Myocyte (in vitro differentiated cells): ENCODE results near the gene TADA1. TPM values are rescaled to one million over a fixed set of nuclear protein-coding genes. Genes with fewer than 3 reads are reported as not detected.
A peak's percentile ranks its signal among the peaks of the same experiment; 100 is the strongest.
"Not testable (repeated sequence)": the region's sequence is repeated elsewhere in the genome, so short reads cannot be mapped to it uniquely, and the experiment has no call there.

ENCODE experiments used
- DNase-seq: peaks from one replicate; pipeline ENCODE4 v3.0.0-alpha.2; 2012; ENCODE audit warnings: low read depth
- total RNA-seq: library from RNA; depleted of rRNA; stranded (reverse); fragments of >200 nt; gene quantifications from 2 replicates; pipeline ENCODE4 v1.2.3, GENCODE V29; 2014

Gene TADA1
- total RNA-seq, 1 donor from 2014 or later, result 9.3 TPM

GRCh38 chr1:166844791-166845190 lies 31.3 kb downstream of the TADA1 start:
- DNase-seq, result no peak

GRCh38 chr1:166843769-166844596 lies 32.1 kb downstream of the TADA1 start:
- peak; percentile 38 for DNase-seq

- DNase-seq, result no peak
These were observed 32.7 kb downstream of the TADA1 start for GRCh38 chr1:166843322-166843721.

GRCh38 chr1:166840309-166841274 lies 35.5 kb downstream of the TADA1 start:
- peak; percentile 29 for DNase-seq

GRCh38 chr1:166839600-166840308 lies 36.3 kb downstream of the TADA1 start:
- peak; percentile 33 for DNase-seq

GRCh38 chr1:166838766-166839599 lies 37.1 kb downstream of the TADA1 start, which contains the start of gene POGK:
POGK (plus strand) TSS chr1:166839475; CDS start chr1:166840957, 1,482 bp downstream.
- peak; percentile 93 for DNase-seq

GRCh38 chr1:166836733-166837132 lies 39.3 kb downstream of the TADA1 start:
- no peak for DNase-seq

- DNase-seq, result not testable (repeated sequence)
These were observed 46.3 kb downstream of the TADA1 start for GRCh38 chr1:166829762-166830161.

- DNase-seq, result no peak
These were observed 48.6 kb downstream of the TADA1 start for GRCh38 chr1:166827426-166827825.

- DNase-seq, result no peak
These were observed 53.7 kb downstream of the TADA1 start for GRCh38 chr1:166822385-166822784.

GRCh38 chr1:166819974-166820373 lies 56.1 kb downstream of the TADA1 start:
- DNase-seq, result no peak

- no peak for DNase-seq
These were observed 61.5 kb downstream of the TADA1 start for GRCh38 chr1:166814611-166815010.

GRCh38 chr1:166813508-166814223 lies 62.4 kb downstream of the TADA1 start:
- no peak for DNase-seq

GRCh38 chr1:166811691-166812090 lies 64.4 kb downstream of the TADA1 start:
- no peak for DNase-seq

- no peak for DNase-seq
These were observed 67.1 kb downstream of the TADA1 start for GRCh38 chr1:166808952-166809351.
